ENCODE results near the gene ECE1. TPM values are rescaled to one million over a fixed set of nuclear protein-coding genes. Genes with fewer than 3 reads are reported as not detected.

Gene ECE1
- total RNA-seq, 1 experiment from 2014 or later = 101 TPM

- CTCF ChIA-PET = no interaction called here
- H3K27ac Mint-ChIP-seq (ENCODE audit: unreplicated experiment) = no peak overlapping the region
- H3K36me3 Mint-ChIP-seq (ENCODE audit: insufficient read depth, unreplicated experiment) = peaks cover 20% of the 10 kb centered on the region
- H3K9me3 Mint-ChIP-seq (ENCODE audit: low read depth, unreplicated experiment) = no peaks in the 10 kb centered on the region
- intact Hi-C loops (cut with micrococcal nuclease; ENCODE audit: unreplicated experiment) = no loop called here
- no peak for TF ChIP-seq CTCF (IDR thresholded peaks at IDR 0.05; ENCODE audit: unreplicated experiment)
- BruUV-seq (replicated peaks) = no TSS peak
- H3K4me1 Mint-ChIP-seq (ENCODE audit: low read depth, unreplicated experiment) = peaks cover 10% of the 10 kb centered on the region
- no peak for DNase-seq
- no peak overlapping the region for H3K4me3 Mint-ChIP-seq (ENCODE audit: low read depth, unreplicated experiment)
- no peaks in the 10 kb centered on the region for H3K27me3 Mint-ChIP-seq (ENCODE audit: unreplicated experiment)
Measured at GRCh38 chr1:21280011-21280471, 10.2 kb downstream of the ECE1 start.

GRCh38 chr1:21278860-21279845, 11.1 kb downstream of the ECE1 start:
- no peak overlapping the region for H3K27ac Mint-ChIP-seq (ENCODE audit: unreplicated experiment)
- no TSS peak for BruUV-seq (replicated peaks)
- no peaks in the 10 kb centered on the region for H3K9me3 Mint-ChIP-seq (ENCODE audit: low read depth, unreplicated experiment)
- H3K4me1 Mint-ChIP-seq (ENCODE audit: low read depth, unreplicated experiment) = peaks cover 10% of the 10 kb centered on the region
- no peaks in the 10 kb centered on the region for H3K27me3 Mint-ChIP-seq (ENCODE audit: unreplicated experiment)
- TF ChIP-seq CTCF (IDR thresholded peaks at IDR 0.05; ENCODE audit: unreplicated experiment) = no peak
- CTCF ChIA-PET = no interaction called here
- no peak overlapping the region for H3K4me3 Mint-ChIP-seq (ENCODE audit: low read depth, unreplicated experiment)
- no peak for DNase-seq
- H3K36me3 Mint-ChIP-seq (ENCODE audit: insufficient read depth, unreplicated experiment) = peaks cover 20% of the 10 kb centered on the region
- intact Hi-C loops (cut with micrococcal nuclease; ENCODE audit: unreplicated experiment) = no loop called here

- Mint-ChIP-seq H3K36me3 (ENCODE audit: insufficient read depth, unreplicated experiment) (peaks cover 20% of the 10 kb centered on the region), H3K4me3 (ENCODE audit: low read depth, unreplicated experiment) (no peak overlapping the region), H3K27me3 (ENCODE audit: unreplicated experiment) (no peaks in the 10 kb centered on the region), H3K4me1 (ENCODE audit: low read depth, unreplicated experiment) (peaks cover 10% of the 10 kb centered on the region), H3K9me3 (ENCODE audit: low read depth, unreplicated experiment) (no peaks in the 10 kb centered on the region), H3K27ac (ENCODE audit: unreplicated experiment) (no peak overlapping the region)
- no peak for TF ChIP-seq CTCF (IDR thresholded peaks at IDR 0.05; ENCODE audit: unreplicated experiment)
- DNase-seq = no peak
- no TSS peak for BruUV-seq (replicated peaks)
- CTCF ChIA-PET = no interaction called here
- intact Hi-C loops (cut with micrococcal nuclease; ENCODE audit: unreplicated experiment) = no loop called here
Measured at GRCh38 chr1:21278208-21278859, 11.9 kb downstream of the ECE1 start.

- BruUV-seq (replicated peaks) = no TSS peak
- intact Hi-C loops (cut with micrococcal nuclease; ENCODE audit: unreplicated experiment) = no loop called here
- Mint-ChIP-seq H3K36me3 (ENCODE audit: insufficient read depth, unreplicated experiment) (peaks cover 24% of the 10 kb centered on the region), H3K27me3 (ENCODE audit: unreplicated experiment) (no peaks in the 10 kb centered on the region), H3K9me3 (ENCODE audit: low read depth, unreplicated experiment) (no peaks in the 10 kb centered on the region), H3K4me1 (ENCODE audit: low read depth, unreplicated experiment) (peaks cover 10% of the 10 kb centered on the region), H3K27ac (ENCODE audit: unreplicated experiment) (no peak overlapping the region), H3K4me3 (ENCODE audit: low read depth, unreplicated experiment) (no peak overlapping the region)
- DNase-seq = no peak
- CTCF ChIA-PET = interaction anchor here (0.6 to 0.7 kb wide), 2 partner anchors 49 to 83 kb away, joined by 4 to 5 read pairs; no protein-coding TSS in a partner anchor
- no peak for TF ChIP-seq CTCF (IDR thresholded peaks at IDR 0.05; ENCODE audit: unreplicated experiment)
Measured at GRCh38 chr1:21277180-21277579, 13.1 kb downstream of the ECE1 start.
